ENCODE data around the gene COL5A2. TPM values are rescaled to one million over a fixed set of nuclear protein-coding genes. Genes with fewer than 3 reads are reported as not detected.

Gene COL5A2
- total RNA-seq, 1 experiment from 2014 or later = 15.2 TPM

Other genes starting within 250 kb of the COL5A2 start
- 347 and 349 TPM in 2 replicates for gene COL3A1, start 205.4 kb downstream of the COL5A2 start, total RNA-seq (2014; rRNA removed; shearing (Covaris generic))